Lung microvascular endothelial cell (primary cell): ENCODE results near the gene LONP1. TPM values are rescaled to one million over a fixed set of nuclear protein-coding genes. Genes with fewer than 3 reads are reported as not detected.
A peak's percentile ranks its signal among the peaks of the same experiment; 100 is the strongest.
"Not testable (repeated sequence)": the region's sequence is repeated elsewhere in the genome, so short reads cannot be mapped to it uniquely, and the experiment has no call there.

ENCODE experiments used
- DNase-seq, 2 donors: peaks; one replicate each; pipeline versions ENCODE4 v3.0.0 to v3.0.0-alpha.2; 2010; ENCODE audit warnings: low read depth in 2 of 2
- total RNA-seq: library from RNA; depleted of rRNA; stranded (reverse); fragments of >200 nt; gene quantifications from 2 replicates; pipeline ENCODE4 v1.2.1, GENCODE V29; 2014

The LONP1 gene
- total RNA-seq, 1 donor from 2014 or later = 51.4 TPM

GRCh38 chr19:5693195-5694166 is 26.5 kb downstream of the LONP1 start:
- DNase-seq = no peak

DNA sequence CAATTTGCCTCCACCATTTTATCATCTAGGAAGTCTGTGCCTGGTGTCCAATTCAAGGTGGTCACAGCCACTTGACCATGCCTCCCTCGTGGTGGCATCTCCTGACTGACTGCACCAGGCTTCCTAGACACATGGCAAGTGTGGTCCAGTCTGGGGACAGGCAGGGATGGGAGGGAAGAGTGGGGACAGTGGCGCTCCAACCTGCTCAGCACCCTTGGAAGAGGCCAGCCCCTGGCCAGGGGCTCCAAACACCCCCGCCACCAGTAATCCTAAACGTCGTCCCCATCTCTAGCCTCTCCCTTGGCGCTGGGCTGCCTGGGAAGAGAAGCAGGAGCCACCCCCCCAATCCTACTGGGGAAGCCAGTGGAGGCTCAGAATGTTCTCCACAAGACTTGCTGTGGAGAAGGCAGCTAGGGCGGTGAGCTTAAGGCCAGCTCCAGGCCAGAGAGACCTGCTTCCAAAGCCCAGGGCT is 27.2 kb downstream of the LONP1 start:
- DNase-seq = no peak

DNA sequence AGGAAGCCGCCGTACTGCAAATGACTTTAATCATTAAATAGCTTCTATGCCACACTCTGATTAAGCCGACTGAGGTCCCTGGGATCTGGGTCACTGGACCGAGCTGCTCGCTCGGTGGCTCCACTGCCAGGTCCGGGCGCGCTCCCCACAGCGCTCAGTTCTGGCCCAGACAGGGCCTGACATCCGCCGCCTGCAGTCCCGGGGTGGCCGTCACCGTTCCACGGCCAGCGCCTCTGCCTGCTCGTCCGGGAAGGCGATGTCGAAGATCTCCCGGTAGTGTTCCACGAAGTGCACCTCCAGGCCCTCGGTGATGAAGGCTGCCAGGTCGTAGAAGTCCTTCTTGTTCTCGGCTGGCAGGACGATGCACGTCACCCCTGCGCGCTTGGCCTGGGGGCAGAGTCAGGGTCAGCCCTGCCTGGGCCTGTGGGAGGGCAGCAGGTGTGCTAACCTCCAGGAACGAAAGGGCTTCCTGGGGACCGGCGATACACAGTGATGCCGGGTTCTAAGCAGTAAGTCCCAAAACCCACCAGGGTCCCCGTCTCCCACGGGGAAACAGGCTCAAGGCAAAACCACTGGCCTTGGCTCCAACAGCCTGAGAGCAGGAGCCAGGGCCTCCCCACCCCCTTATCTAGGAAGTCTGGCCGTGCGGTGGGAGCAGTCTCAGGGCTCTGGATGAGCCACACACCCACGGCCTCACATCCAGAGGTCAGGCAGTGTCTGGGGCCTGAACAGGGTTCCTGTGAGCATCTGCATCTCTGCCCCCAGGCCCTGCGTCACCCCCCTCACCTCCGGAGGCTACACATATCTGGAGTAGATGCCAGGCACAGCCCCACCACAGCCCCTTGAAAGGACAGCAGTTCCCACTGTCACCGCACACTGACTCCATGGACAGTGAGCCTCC is 27.9 kb downstream of the LONP1 start:
- DNase-seq = no peak

GRCh38 chr19:5690955-5691821 is 28.8 kb downstream of the LONP1 start:
- peak; percentile 75 to 88 for DNase-seq

- DNase-seq = peak; percentile 97 to 98
Observed at GRCh38 chr19:5690125-5690954, 29.6 kb downstream of the LONP1 start, which contains the start of gene RPL36. RPL36 (plus strand) TSS chr19:5690295; CDS start chr19:5690508, 213 bp downstream.

GRCh38 chr19:5688262-5688881 is 31.6 kb downstream of the LONP1 start:
- DNase-seq = not testable (repeated sequence)

- DNase-seq = no peak
Observed at GRCh38 chr19:5687360-5688198, 32.4 kb downstream of the LONP1 start.

DNA sequence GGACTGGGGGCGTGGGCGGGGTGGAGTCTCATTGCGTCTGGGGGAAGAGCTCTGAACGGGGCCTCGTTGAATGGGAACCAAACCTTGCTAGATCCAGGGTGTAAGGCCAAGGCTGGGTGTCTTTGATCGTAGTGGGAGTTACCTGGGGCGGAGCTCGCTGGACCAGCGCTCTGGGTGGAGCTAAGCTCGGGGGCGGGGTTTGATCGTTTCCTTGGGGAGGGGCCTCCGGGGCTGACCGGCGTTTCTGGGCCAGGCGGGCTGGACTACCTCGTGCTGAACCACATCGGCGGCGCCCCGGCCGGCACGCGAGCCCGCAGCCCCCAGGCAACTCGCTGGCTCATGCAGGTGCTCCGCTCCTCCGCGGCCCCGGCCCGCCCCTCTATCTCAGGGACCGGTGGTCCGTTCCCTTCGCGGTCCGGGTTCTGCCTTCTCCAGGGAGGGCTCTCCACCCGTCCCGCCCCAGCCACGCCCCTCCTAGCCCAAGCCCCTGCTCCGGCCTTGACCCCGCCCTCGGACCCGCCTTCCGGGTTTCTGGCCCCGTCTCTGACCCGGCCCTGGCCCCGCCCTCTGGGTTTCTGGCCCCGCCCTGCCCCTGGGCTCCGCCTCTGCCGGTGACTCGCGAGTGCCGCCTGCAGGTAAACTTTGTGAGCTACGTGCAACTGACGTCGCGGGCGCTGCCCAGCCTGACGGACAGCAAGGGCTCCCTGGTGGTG is 33.1 kb downstream of the LONP1 start:
- peak; percentile 90 to 95 for DNase-seq

- no peak for DNase-seq
Observed at GRCh38 chr19:5686326-5686646, 33.7 kb downstream of the LONP1 start.

- no peak for DNase-seq
Observed at GRCh38 chr19:5684694-5685430, 35.1 kb downstream of the LONP1 start.

DNA sequence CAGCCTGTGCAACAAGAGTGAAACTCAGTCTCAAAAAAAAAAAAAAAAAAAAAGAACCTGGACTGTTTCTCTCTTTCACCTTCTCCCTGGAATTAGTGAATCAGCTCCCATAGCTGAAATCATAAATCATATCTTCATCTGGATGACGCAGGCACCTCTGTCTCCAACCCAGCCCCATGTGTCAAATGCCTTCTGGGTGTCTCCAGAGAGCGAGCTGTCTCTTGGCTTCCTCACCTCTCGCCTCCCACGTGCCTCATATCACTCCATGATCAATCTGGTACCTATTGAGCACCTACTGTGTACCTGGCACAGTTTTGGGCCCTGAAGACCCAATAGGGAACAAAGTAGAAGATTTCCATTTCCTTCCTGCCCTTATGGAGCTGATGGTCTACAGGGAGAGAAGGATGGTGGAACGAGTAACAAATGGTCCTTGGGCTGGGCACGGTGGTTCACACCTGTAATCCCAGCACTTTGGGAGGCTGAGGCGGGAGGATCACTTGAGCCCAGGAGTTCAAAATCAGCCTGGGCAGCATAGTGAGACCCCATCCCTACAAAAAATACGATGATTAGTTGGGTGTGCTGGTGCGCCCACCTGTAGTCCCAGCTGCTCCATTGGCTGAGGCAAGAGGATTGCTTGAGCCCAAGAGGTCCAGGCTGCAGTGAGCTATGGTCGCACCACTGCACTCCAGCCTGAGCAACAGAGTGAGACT is 36.6 kb downstream of the LONP1 start:
- no peak for DNase-seq

DNA sequence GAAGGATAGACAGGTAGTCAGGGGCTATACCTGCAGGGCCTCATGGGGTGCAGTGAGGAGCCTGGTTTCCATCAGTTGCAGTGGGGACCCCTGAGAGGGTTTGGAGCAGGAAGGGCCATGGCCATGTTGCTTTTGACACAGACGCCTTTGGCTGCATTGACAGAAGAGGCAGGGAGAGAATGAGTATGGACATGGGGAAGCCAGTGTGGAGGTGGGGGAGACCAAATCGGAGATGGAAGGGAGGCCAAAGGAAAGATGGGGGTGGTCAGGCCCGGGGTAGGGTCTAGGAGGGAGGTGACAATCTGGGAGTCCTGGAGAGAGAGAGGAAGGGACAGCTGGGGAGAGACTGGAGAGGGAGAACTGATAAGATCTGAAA is 37.9 kb downstream of the LONP1 start:
- no peak for DNase-seq

- no peak for DNase-seq
Observed at GRCh38 chr19:5681391-5682106, 38.4 kb downstream of the LONP1 start.

DNA sequence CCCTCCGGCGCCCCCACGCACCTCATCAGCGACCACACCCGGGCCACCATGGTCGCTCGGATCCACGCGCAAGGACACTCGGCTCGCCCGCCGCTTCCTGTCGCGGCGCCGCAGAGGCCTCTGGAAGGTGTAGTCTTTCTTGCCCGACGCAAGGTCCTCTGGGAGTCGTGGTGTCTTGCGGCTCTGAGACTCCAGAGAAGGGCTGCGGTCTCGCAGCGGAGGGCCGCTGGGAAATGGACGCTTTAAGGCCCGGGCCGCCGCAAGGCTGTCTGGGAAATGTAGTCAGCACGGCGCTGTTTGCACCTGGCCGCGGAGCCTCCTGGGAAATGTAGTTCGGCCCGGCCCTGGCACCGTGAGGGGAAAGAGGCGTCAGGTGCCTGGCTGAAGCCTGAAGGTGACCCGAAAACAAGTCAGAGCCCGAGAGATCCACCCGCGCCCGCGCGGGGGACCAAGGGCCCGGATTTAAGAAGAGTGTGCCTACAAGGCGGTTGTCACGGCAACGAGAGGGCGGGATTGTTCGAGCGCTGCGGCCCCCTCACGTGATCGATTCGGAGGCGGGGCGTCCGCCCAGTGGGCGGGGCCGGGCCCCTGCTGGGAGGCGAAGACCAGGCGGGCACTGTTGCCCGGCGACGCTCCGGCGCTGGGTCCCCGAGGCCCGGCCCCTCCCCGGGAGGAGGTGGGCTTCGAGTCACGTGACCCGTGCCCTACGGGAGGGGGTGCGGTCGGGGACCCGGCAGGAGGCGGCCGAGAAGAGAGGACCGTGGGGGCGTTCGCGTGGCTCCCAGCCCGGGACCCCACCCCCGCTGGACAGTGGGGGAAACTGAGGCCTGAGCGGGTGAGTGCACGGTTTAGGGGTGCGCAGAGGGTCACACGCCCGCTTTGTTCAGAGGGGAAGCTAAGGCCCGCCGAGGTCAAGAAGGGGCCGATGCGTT is 39.2 kb downstream of the LONP1 start, which contains the start of the genes HSD11B1L and MICOS13:
Gene HSD11B1L, plus strand, starts transcription at position 591 of the 932 bp plus-strand sequence. CDS start 3,806 bp downstream, outside the sequence.
Gene MICOS13, minus strand, starts transcription at position 80 of the 932 bp plus-strand sequence. Its CDS starts 30 bp downstream, at position 50.
- peak; percentile 98 to 99 for DNase-seq

DNA sequence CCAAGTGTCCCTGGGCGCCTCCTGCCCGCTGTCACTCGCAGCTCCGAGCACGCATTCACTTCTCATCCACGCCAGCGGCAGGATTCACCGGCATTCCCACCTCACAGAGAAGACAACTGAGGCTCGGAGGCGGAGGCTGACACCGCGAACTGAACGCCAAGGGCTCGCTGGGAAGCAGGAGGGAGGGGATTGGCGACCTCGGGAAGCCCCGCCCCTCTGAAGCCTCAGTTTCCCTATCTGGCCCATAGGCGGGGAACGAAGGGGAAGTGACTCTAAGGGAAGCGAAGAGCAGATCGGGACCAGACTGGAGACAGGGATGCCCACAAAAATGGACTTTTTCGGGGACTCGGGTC is 39.9 kb downstream of the LONP1 start:
- peak; percentile 38 to 70 for DNase-seq
